Measurements from ENCODE around the gene TRIB2.

The TRIB2 gene

GRCh38 chr2:12773586-12774394 lies 57.1 kb downstream of the TRIB2 start:
- DNase-seq (ENCODE audit: low read depth in 2 of 2, low spot score in 1 of 2) = no peak

GRCh38 chr2:12774395-12774727 lies 57.6 kb downstream of the TRIB2 start:
- no peak for DNase-seq (ENCODE audit: low read depth in 2 of 2, low spot score in 1 of 2)

GRCh38 chr2:12776521-12776961 lies 59.8 kb downstream of the TRIB2 start:
- no peak for DNase-seq (ENCODE audit: low read depth in 2 of 2, low spot score in 1 of 2)

DNA sequence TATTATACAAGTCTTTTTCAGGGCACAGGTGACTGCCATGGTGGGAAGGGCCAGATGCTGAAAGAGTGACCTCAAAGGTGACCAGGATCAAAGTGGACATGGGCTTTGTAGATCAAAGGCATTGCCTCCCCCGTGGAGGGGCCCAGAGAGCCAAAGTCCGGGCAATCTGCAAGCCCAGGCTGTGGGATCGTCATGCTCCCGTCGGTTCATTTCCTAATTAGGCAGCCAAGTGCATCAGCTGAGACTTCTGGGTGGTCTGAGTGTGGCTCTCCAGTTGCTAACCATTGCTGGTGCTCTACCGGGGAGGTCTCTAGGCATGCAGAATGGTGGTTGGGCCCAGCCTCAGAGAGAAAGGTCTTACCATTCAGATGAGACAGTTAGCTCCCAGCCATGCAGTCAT lies 61.6 kb downstream of the TRIB2 start:
- no peak for DNase-seq (ENCODE audit: low read depth in 2 of 2, low spot score in 1 of 2)

- no peak for DNase-seq (ENCODE audit: low read depth in 2 of 2, low spot score in 1 of 2)
Measured at GRCh38 chr2:12778811-12779579, 62.3 kb downstream of the TRIB2 start.

- no peak for DNase-seq (ENCODE audit: low read depth in 2 of 2, low spot score in 1 of 2)
Measured at GRCh38 chr2:12781329-12781728, 64.6 kb downstream of the TRIB2 start.

DNA sequence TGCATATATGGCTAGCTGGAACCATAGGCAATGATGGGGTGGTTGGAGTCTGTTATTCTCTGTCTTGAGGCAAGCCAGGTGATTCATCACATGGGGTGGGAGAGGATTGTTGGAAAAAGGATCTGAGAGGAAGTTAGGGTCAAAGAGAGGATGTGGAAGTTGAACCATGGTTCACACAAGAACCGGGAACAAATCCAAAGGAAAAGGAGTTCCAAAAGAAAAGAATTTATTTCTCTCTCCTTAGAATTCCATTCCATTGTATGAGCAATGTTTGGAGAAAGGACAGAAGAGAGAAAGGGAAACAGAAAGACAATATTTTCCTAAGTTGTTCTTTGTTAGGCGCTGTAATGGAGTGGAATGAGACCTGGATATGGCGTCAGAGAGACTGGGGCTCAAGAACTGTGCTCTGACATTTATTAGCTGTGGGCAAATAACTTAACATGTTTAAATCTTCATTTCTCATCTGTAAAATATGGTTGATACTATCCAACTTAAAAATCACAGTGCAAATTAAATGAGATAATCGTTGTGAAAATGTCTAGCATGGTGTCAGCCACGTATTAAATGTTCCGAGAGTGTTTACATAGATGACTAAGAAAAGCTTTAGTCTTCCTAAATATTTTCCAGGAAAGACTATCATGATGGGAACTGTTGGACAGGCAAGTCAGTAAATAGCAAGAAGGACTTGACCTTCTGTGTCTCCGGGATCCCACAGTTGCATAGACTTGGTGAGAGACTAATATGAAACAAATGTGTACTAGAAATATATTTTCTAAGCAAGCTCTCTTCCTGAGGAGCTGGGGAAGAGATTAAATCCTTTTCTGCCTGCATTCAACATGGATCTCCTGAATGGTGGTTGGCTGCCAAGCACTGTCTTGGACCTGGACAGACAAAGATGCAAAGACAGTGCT lies 71.4 kb downstream of the TRIB2 start:
- no peak for DNase-seq (ENCODE audit: low read depth in 2 of 2, low spot score in 1 of 2)

DNA sequence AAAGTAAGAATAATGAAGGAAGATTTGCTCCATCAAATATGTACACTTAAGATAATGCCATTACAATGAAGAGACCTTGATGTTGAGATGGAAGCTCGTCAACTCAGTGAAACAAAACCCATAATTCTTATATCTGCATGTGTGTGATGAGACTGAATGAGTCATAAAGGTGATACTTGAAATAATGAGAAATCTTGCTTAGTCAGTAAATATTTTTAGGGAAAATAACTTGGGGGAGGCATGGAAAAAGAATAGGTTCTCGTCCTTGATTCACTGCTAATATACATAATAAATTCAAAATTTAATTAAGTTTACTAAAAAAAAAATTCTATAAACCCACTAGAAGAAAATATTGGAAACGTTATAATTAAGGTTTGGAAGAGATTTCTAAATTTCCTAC lies 75.2 kb downstream of the TRIB2 start:
- no peak for DNase-seq (ENCODE audit: low read depth in 2 of 2, low spot score in 1 of 2)
